ENCODE results near the gene CDK18. TPM values are rescaled to one million over a fixed set of nuclear protein-coding genes. Genes with fewer than 3 reads are reported as not detected.

The CDK18 gene
- polyA plus RNA-seq, 10 donors = 5.7 to 20.5 (median 9.4) TPM

DNA sequence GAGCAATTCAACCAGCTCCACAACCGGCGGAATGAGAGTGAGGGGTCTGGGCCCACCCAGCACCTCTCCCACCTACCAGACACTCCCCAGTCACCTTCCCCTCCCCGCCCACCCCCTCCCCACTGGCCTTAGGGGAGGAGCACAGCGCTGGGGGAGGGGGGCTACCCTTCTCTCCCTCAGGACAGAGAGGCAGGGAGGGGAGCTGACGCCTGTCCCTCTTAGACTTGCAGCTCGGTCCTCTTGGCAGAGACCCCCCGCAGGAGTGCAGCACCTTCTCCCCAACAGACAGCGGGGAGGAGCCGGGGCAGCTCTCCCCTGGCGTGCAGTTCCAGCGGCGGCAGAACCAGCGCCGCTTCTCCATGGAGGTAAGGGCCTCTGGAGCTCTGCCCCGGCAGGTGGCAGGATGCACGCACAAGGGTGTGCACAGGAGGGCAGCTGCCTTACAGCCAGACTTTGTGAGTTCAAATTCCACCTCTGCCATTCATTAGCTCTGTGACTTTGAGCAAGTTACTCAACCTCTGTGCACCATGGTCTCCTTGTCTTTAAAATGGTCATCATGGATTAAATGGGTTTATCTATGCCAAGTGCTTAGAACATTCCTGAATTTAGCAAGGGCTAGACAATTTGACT lies 18.9 kb downstream of the CDK18 start:
- DNase-seq = no peak

DNA sequence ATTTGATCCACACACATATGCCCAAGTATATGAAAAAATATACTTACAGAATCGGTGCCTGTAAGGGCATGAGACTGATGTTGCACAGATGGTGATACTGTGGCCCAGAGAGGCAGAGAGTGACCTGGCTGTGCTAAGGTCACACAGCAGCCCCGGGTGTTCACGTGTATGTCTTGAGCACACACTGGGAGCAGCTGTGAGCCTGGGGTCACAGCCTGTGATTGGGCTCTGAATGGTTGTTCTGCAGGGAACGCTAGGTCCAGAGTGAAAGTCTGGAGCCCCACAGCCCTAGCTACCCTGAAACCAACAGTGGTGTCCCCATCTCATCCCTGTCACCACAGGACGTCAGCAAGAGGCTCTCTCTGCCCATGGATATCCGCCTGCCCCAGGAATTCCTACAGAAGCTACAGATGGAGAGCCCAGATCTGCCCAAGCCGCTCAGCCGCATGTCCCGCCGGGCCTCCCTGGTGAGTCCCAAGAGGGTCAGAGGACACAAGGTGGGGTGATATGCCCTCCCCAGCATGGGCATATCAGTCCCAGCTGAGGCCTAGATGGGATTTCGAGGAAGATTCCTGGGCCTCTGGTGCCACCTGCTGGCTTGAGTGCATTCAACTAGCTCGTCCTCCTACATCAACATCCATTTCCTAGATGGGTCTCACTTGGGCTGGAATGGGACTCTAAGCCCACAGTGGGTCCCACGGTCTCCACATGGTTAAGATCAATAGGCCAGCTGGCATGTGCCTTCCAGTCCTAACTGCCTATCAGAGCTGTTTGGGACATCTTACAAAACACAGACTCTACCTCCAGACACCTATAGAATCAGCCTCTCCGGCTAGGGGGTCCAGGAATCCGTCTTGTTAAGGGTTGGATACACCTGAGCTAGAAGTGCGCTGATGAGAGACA lies 19.7 kb downstream of the CDK18 start:
- peak; percentile 57 to 82 (median 77) for DNase-seq

DNA sequence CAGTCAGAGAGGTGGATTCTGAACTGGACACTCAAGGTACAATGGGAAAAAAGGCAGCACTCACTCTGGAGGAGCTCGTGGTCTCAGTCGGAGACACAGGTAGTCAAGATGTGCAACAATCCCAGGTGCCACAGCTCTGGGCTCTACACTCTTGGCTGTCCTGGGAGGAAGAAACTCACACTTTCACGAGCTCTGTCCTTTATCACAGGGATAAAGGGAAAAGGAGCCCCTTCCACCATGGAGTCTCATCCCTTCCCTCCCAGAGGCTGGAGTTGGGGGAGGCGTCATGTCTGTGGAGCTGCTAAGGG lies 20.3 kb downstream of the CDK18 start:
- DNase-seq = no peak

DNA sequence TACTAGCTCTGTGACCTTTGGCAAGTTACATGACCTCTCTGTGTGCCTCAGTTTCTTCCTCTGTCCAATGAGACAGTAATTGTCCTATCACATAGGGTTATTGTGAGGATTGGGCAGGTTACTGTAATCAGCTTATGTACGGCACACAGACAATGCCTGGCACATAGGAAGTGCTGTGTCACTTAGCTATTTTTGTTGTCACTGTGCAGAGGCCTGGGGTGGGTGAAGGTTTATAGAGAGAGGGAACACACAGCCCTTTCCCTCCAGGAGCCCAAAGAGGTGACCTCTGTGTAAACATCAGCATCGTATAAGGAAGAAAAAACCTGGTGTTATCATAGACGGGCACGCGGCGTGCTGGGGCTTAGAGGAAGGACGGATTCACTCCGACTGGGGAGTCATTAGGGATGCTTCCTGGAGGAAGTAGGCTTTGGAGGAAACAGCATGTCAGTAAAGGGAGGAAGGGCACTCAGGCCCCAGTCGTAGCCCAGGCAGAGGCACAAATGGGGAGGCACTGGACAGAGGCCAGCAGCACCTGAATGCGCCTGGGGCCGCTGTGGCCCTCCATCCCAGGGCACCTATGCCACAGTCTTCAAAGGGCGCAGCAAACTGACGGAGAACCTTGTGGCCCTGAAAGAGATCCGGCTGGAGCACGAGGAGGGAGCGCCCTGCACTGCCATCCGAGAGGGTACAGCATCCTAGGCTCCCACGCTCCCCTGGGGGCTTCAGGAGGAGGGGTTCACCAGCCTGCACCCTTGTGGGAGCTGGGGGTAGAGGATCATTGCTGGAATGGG lies 21.2 kb downstream of the CDK18 start:
- DNase-seq = no peak

DNA sequence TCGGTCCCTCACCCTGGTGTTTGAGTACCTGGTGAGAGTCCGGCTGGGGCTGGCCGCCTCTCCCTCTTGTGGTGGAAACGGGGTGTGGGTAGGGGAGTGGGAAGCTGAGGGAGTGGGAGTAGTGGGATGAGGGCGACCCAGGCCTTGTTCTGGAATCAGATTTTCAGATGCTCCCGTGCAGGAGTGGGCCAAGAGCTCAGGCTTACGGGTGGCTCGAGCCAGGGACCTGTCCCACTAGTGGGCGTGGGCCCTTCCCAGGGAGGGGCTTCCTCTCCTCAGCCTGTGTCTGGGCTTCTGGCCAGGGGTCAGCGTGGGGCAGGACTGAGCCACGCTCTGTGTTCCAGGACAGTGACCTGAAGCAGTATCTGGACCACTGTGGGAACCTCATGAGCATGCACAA lies 22.0 kb downstream of the CDK18 start:
- no peak for DNase-seq

DNA sequence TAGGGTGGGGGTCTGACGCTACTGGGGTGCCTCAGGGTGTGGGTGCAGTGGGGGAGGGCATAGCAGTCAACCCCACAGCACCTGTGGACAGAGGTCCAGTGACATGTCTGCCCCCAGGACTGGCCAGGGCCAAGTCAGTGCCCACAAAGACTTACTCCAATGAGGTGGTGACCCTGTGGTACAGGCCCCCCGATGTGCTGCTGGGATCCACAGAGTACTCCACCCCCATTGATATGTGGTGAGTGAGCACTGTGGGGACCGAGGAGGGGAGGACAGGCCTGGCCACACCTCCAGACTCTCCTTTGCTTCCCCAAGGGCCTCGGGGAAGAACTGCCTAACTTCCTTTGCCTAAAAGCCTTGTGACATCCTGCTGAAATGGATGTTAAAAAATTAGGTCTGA lies 23.5 kb downstream of the CDK18 start:
- DNase-seq = no peak

DNA sequence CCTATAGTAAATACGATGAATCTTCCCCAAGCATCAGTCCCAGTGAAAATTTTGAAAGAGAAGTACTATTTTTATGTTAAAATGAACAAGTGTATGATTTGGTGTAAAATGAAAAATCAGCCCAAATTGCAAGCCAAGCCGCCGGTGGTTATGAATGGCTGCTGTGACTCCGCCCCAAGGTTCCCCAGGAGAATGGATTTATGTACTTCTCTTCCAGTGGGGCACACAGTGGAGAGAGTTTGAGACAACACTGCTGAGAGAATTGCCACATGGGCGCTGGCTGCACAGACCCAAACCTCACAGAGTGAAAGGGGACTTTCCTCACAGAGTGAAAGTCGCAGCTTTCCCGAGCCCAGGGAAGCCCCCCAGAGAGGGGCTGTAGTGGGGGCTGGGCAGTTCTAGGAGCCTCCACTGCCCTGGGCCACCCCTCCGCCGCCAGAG lies 24.0 kb downstream of the CDK18 start:
- DNase-seq = no peak

DNA sequence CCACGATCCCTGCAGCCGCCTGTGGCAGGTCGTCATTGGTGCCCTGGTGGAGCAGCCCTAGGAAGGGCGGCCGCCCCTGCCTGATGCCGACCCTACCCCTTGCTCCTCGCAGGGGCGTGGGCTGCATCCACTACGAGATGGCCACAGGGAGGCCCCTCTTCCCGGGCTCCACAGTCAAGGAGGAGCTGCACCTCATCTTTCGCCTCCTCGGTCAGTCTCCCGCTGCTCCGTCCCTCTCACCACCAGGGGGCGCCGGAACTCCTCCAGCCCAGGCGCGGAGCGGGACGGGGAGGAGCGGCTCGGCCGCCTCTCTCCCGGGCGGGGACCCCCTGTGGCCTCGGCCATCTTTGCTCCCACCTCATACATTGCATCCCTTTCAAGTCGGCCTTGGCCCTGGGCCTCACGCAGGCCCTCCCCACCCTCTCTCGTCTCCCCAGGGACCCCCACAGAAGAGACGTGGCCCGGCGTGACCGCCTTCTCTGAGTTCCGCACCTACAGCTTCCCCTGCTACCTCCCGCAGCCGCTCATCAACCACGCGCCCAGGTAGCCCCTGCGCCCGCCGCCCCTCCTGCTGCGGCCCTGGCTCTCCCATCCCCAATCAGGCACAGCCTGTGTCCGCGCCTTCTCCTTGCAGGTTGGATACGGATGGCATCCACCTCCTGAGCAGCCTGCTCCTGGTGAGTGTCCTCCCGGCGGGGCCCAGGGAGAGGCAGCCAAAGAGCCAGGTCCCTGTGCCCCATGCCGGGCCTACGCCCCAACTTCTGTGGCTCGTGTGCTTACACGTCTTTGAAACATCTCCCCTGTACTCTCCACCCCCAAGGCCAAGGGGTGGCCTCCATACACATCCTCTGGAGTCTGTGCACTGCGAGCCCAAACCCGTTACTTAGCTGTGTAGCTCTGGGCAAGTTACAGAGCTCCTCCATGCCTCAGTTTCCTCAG lies 24.7 kb downstream of the CDK18 start:
- DNase-seq = peak; percentile 62 to 89 (median 80)

DNA sequence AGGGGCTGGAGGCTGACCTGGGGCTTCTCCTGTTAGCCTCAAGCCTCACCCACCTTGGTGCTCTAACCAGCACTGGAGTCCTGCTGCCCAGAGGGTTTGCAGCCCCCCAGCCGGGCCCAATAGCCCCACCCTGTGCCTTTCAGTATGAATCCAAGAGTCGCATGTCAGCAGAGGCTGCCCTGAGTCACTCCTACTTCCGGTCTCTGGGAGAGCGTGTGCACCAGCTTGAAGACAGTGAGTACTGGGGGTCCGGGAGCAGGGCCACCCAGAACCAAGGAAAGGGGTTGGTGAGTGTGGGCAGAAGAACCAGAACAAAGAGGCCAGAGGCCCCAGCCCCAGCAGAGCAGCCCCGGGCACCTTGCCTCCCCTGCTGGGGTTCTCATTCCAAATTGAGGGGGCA lies 25.6 kb downstream of the CDK18 start:
- no peak for DNase-seq

DNA sequence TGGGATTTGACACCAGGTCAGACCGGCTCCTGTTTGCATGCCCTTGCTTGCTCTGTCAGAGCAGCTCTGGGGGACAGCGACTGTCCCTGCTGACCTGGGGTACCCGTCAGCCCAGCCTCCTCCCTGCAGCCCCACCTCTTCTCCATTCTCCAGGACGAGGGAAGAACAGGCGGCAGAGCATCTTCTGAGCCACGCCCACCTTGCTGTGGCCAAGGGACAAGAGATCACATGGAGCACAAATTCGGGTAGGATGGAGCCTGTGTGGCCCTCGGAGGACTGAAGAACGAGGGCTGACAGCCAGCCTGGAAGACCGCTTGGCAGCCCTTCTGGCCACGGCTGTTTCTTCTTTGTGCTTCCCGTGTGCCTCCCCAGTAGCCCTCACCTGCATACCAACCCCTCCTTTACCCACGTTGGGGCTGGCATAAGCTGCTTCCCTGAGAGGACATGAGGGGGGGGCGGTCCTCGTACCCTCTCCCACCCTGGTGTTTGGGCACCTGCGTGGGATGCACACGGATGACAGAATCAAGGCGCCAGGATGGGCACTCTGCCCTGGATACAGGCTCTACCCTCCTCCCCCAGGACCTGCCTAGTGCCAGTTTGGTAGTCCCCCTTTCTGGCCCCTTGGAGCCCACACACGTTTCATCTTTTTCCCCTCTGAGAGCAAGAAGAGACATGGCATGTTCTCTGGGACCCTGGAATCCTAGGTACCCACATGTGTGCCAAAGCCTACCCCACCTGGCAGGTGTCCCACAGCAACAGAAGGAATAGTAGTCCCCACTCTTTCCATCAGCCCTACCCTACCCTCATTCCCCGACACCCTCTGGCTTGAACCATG lies 26.9 kb downstream of the CDK18 start:
- DNase-seq = no peak

DNA sequence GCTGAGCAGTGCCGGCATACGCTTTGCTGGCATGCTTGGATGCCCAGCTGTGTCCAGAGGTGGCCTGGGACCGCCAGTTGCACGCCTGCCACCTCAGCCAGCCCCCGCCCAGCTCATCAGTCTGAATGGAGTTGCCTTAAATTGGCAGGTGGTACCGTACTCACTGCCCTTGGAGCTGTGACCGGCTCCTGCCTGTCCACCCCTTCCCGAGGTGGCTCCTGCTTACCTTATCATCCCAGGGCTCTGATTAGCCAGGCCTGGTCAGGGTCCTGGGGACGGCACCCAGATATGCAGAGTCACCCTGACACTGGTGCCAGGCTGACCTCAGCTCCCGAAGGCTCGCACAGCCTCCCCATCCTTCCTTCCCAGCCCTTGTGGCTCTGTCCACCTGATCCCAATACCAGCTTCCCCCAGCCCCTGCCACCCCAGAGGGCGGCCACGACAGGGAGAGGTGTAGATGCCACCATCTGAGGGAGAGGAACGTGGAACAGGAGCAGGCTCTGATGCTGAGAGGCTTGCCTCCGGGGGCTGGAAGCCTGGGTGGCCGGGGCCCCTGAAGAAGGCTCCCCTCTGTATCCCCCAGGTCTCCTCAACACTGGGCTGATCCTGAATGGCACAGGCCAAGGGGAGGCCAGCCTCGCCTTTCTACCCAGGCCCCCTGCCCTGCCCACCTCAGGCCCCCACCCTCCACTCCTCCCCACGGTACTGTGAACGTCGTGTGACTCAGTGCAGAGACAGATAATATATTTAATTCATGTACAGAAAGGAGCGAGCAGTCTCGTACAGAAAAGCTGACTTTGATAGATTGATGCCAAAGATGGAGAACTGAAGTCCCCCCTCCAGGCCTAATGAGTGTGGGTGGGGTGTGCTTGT lies 27.8 kb downstream of the CDK18 start:
- DNase-seq = no peak

DNA sequence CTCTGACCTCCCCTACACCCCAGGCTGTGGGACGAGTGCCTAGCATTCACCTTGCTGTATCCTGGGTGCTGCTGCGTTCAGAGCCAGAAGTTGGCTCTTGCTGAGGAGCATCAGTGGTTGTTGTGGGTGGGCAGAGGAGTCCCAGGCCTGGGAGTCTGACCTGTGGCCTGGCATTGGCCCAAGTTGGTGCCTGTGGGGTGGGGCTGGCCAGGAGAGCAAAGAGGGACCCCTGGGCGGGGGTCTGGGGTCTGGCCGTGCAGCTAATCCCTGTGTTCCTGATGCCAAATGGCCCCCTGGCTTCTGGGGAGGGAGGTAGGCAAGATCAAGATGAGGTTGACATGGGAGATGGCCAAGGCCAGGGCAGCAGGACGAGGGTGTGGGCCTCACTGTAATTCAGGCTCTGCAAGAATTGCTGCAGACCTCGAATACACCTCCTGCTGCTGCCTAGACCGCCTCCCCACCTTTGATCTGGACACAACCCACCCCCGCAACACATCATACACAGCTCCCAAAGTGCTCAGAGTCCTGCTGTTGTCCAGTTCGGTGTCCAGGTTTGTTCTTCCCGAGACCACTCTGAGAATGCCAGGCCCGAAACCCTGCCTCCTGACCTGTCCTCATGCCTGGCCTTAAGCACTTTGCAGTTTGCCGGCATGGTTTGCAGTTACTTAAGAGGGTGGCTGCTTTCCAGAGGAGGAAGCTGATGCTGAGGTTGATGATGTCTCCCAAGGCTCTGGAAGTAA lies 28.7 kb downstream of the CDK18 start:
- no peak for DNase-seq

DNA sequence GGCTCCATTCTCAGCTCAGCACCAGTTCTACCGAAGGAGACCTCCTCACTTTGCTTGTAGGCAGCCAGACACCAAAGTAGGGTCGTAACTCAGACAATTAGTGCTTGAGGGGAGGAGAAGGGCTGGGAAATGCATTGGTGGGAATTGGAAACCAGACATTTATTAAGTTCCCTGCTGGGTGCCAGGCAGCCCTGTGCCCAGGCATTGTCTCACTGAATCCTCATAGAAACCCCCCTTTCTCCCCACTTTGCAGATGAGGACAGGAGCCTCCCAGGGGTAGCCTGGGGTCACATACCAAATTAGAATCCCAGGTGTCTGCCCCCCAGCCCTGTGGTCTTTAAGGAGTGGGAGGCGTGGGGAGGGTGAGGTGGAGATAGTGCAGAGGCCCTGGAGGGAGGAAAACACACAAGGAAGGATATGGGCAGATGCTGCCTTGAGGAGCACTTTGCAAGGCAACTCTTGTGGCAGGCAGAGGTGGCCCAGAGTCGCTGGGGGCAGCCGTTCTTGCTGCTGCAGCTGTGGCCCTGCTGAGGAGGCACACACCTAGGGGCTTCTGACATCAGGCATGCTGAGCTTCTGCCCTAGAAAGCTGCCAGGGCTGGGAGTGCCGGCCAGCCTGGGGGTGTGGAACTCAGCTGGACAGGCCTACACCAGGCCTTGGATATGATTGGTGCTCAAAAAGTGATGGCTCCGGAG lies 29.4 kb downstream of the CDK18 start:
- no peak for DNase-seq

DNA sequence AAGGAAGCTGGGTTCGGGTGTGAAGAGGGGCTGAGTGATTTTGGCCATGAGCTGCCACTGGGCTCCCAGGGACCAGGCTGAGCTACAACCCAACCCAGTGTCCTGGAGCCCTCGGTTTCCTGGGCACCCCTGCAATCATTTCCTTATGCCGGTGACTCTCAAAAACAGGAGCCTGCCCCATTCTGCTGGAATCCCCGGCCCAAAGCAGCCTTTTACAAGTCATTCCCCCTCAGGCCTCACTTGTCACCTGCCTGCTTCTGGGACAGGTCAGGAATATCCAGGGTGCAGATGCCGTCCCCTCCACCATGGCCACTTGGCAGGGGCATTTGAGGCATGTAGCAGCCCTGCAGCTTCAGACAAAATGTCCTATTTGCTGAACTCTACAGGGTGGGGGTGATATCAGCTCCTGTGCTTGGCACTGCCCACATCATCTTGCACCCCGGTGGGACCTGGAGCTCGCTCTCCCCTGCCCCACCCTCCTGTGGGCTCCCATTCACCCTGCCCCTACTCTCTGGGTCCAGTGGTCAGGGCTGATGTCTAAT lies 30.0 kb downstream of the CDK18 start:
- no peak for DNase-seq

DNA sequence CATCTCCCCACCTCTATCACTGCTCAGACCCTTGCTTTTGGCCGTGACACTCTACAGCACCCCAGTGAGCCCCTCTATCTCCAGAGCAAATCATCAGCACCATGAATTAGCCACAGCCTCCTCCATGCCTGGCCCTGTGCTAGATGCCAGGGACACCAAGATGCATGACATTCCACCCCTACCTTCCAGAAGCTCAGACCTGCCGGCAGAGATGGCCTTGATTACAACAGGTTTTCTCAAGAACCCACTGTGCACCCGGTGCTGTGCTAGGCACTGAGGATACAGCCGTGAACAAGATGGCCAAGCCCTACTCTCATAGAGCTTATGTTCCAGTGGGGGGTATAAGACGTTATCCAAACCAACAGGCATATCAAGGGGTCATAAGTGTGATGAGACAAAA lies 30.6 kb downstream of the CDK18 start:
- DNase-seq = no peak

DNA sequence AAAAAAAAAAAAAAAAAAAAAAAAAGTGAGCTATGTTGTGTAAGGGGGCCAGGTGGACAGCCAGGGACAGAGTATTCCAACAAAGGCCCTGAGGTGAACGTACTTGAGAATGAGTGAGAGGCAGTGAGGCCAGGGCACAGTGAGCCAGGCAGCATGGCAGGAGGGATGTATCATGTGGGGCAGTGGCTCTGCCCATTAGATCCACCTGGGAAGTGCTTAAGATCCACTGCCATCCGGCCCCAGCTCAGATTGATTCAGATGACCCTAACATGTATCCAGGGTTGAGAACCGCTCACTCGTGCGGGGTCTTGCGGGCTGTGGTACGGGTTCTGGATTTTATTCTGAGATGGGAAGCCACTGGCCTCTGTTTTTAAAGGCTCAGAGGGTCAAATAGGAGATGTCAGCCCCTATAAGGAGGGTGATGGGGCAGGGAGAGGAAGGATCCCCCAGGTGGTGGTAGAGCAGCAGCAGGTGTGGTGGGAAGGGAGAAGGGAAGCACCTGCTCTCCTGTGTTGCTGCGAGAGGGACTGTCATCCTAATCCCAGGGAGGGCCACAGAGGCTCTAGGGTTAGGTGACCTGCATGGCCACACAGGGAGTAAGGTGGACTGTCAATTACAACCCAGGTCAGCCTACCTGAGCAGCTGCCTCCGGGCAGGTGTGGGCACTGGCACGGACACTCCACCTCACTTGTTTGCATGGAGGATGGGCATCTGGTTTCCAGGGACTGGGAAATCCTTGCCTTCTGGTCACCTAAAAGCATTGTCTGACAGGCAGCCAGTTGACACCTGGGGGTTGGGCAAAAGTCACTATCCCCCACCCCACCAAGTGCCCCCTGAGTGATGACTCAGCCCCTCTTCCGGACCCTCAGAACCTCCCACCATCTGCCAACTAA lies 31.6 kb downstream of the CDK18 start:
- DNase-seq = no peak

All from muscle of back (tissue), 11 donors.